ENCODE data around the gene FSTL5. TPM values are rescaled to one million over a fixed set of nuclear protein-coding genes. Genes with fewer than 3 reads are reported as not detected.

FSTL5 gene
- total and polyA plus RNA-seq, 9 of the 15 experiments (the other 6 are each of a cell fraction or from before 2014, with no cell fraction given), result 0.09 to 3.1 (median 0.50) TPM; not detected in 1

GRCh38 chr4:161664740-161665139 is 499.1 kb downstream of the FSTL5 start:
- DNase-seq (ENCODE audit: extremely low read depth in 1 of 4, low spot score in 3 of 4) (peak in 1 of 4 experiments; percentile 4), FAIRE-seq (no peak), ATAC-seq (no peak)
- Histone ChIP-seq H3K9me3 (replicated peaks; ENCODE audit: control insufficient read depth, insufficient read depth, low read depth, low read length) (no peaks in the 10 kb centered on the region), H4K20me1 (replicated peaks; ENCODE audit: control insufficient read depth, insufficient read depth, low read length) (no peaks in the 10 kb centered on the region), H2AFZ (ENCODE audit: low read depth, low read length) (no peak overlapping the region), H3K9me1 (ENCODE audit: control insufficient read depth, insufficient read depth, low read length) (no peaks in the 10 kb centered on the region), H3K27ac (ENCODE audit: extremely low read depth, low read depth, low read length) (no peak overlapping the region), H3K4me2 (ENCODE audit: insufficient read depth, low read length) (no peak overlapping the region), H3K4me1 (replicated peaks in 1 of 2; ENCODE audit: control insufficient read depth in 2 of 2, insufficient read depth in 2 of 2, low read length in 2 of 2) (no peaks in the 10 kb centered on the region), H3K27me3 (ENCODE audit: control insufficient read depth in 2 of 2, insufficient read depth in 2 of 2, low read length in 2 of 2) (no peaks in the 10 kb centered on the region), H3K9ac (ENCODE audit: insufficient read depth in 1 of 2, low read depth in 2 of 2, low read length in 2 of 2) (no peak overlapping the region), H3K36me3 (ENCODE audit: control insufficient read depth, insufficient read depth, low read length) (no peaks in the 10 kb centered on the region), H3K79me2 (ENCODE audit: control insufficient read depth, insufficient read depth, low read length) (no peaks in the 10 kb centered on the region), H3K4me3 (no peak overlapping the region)
- CTCF ChIA-PET (ENCODE audit: low intra/inter-chr PET ratio), result no interaction called here
- in situ Hi-C loops (cut with MboI), result no loop called here
- no TSS peak for BruUV-seq (replicated peaks)
- intact Hi-C loops (cut with micrococcal nuclease), result no loop called here
- WGBS (ENCODE audit: insufficient coverage, low coverage, missing lambda C conversion rate), result no CpG with 5 or more reads among the region's 7 CpGs
- POLR2A ChIA-PET, result no interaction called here
- TF ChIP-seq NR3C1 (CRISPR knock-in tag; IDR thresholded peaks at IDR 0.05), result no peak
- no peak for TF ChIP-seq GATAD2B (IDR thresholded peaks at IDR 0.05; ENCODE audit: borderline replicate concordance)
- TF ChIP-seq MIER1 (IDR thresholded peaks at IDR 0.05; ENCODE audit: low read depth), result no peak
- no peak for TF ChIP-seq REST (IDR thresholded peaks at IDR 0.05; ENCODE audit: borderline replicate concordance)
- TF ChIP-seq REST (CRISPR knock-in tag; IDR thresholded peaks at IDR 0.05; ENCODE audit: low read depth), result no peak
- no peak for TF ChIP-seq PBX2 (CRISPR knock-in tag; IDR thresholded peaks at IDR 0.05; ENCODE audit: low read depth)
- TF ChIP-seq PBX2 (tag; conservative IDR thresholded peaks at IDR 0.05; ENCODE audit: low read depth), result no peak
- no peak for TF ChIP-seq ETS1 (conservative IDR thresholded peaks at IDR 0.05; ENCODE audit: control insufficient read depth, low read depth, low read length)
- TF ChIP-seq RBM25 (IDR thresholded peaks at IDR 0.05; ENCODE audit: low read depth, low read length, severe bottlenecking), result no peak
- TF ChIP-seq HIVEP1 (CRISPR knock-in tag; IDR thresholded peaks at IDR 0.05), result no peak
- TF ChIP-seq SMARCE1 (IDR thresholded peaks at IDR 0.05), result no peak
- no peak for TF ChIP-seq FOXM1 (IDR thresholded peaks at IDR 0.05; ENCODE audit: low read depth)
- TF ChIP-seq FOXM1 (CRISPR knock-in tag; IDR thresholded peaks at IDR 0.05; ENCODE audit: low read depth), result no peak
